Breast epithelium (tissue), 4 donors: ENCODE measurements around the gene CRYZ. TPM values are rescaled to one million over a fixed set of nuclear protein-coding genes. Genes with fewer than 3 reads are reported as not detected.

Source experiments
- DNase-seq, 2 donors: peaks; one replicate each; pipeline ENCODE4 v3.0.0-alpha.2; 2019; ENCODE audit warnings: low spot score in 2 of 2
- H3K27ac ChIP-seq, 2 donors: fragments of 200-600 bp; sonication (generic) in 1 of 2; one replicate each; pipeline ENCODE4 v1.5.1; 2016 to 2019; ENCODE audit warnings: mild to moderate bottlenecking in 1 of 2
- H3K27me3 ChIP-seq, 2 donors: fragments of 200-600 bp; sonication (generic) in 1 of 2; one replicate each; pipeline versions ENCODE4 v1.5.1 to v1.6.0; 2017 to 2019; ENCODE audit warnings: control low read depth in 1 of 2, mild to moderate bottlenecking in 1 of 2
- H3K36me3 ChIP-seq: fragments of 200-600 bp; one replicate; pipeline ENCODE4 v1.5.1; 2019
- H3K4me1 ChIP-seq, 2 donors: fragments of 200-600 bp; sonication (generic); one replicate each; pipeline ENCODE4 v1.5.1; 2016 to 2019; ENCODE audit warnings: control low read depth in 1 of 2
- H3K4me3 ChIP-seq, 3 donors: fragments of 200-600 bp; sonication (generic); 1 replicate in 2 of 3; 2 replicates in 1 of 3; pipeline ENCODE4 v1.5.1; 2016 to 2019; ENCODE audit warnings: mild to moderate bottlenecking in 3 of 3, moderate library complexity in 2 of 3
- H3K9me3 ChIP-seq, 2 donors: fragments of 200-600 bp; sonication (generic) in 1 of 2; one replicate each; pipeline ENCODE4 v1.5.1; 2016 to 2019; ENCODE audit warnings: control low read depth in 1 of 2
- CTCF ChIP-seq, 3 donors: fragments of 450-650 bp; IDR thresholded peaks; one replicate each; pipeline ENCODE4 v1.5.1; 2016 to 2017; ENCODE audit warnings: antibody characterized with exemption in 3 of 3, mild to moderate bottlenecking in 3 of 3, moderate library complexity in 3 of 3
- POLR2A ChIP-seq: fragments of 450-650 bp; IDR thresholded peaks from one replicate; pipeline ENCODE4 v1.6.1; 2016; ENCODE audit warnings: antibody characterized with exemption, mild to moderate bottlenecking, moderate library complexity
- POLR2AphosphoS5 ChIP-seq, 3 donors: sonication (generic); formaldehyde crosslinking; IDR thresholded peaks; one replicate each; pipeline ENCODE4 v1.6.1; 2017; ENCODE audit warnings: antibody characterized with exemption in 3 of 3
- intact Hi-C: fragments of 100-400 bp; cut with DNase I; formaldehyde crosslinking; loops from one replicate; pipeline ENCODE4 v1.15.1; 2023; ENCODE audit warnings: low total_unique reads
- total RNA-seq, 3 donors: library from RNA; depleted of rRNA; stranded (reverse); fragments of >200 nt; gene quantifications; one replicate each; pipeline ENCODE4 v1.1.0, GENCODE V29; 2016

The CRYZ gene
- total RNA-seq, 3 donors from 2014 or later = 17.8 to 40.1 (median 38.0) TPM

GRCh38 chr1:74715236-74715502 is 17.7 kb downstream of the CRYZ start:
- intact Hi-C loops = no loop called here
- H3K4me1 ChIP-seq = no peaks in the 10 kb centered on the region
- H3K9me3 ChIP-seq = no peaks in the 10 kb centered on the region
- no peaks in the 10 kb centered on the region for H3K27me3 ChIP-seq
- no peak overlapping the region for H3K4me3 ChIP-seq
- DNase-seq = no peak
- no peak for TF ChIP-seq CTCF (IDR thresholded peaks at IDR 0.05)
- TF ChIP-seq POLR2AphosphoS5 (IDR thresholded peaks at IDR 0.05) = no peak
- TF ChIP-seq POLR2A = no peak
- no peak overlapping the region for H3K27ac ChIP-seq
- H3K36me3 ChIP-seq = peaks cover 6% of the 10 kb centered on the region

- intact Hi-C loops = no loop called here
- no peak for TF ChIP-seq POLR2A
- TF ChIP-seq CTCF (IDR thresholded peaks at IDR 0.05) = no peak
- no peak for TF ChIP-seq POLR2AphosphoS5 (IDR thresholded peaks at IDR 0.05)
- Histone ChIP-seq H3K4me1 (no peaks in the 10 kb centered on the region), H3K4me3 (no peak overlapping the region), H3K27ac (no peak overlapping the region), H3K36me3 (peaks cover 11% of the 10 kb centered on the region), H3K9me3 (no peaks in the 10 kb centered on the region), H3K27me3 (no peaks in the 10 kb centered on the region)
- no peak for DNase-seq
These were observed 18.2 kb downstream of the CRYZ start for GRCh38 chr1:74714429-74715235.

- no peak overlapping the region for H3K27ac ChIP-seq
- DNase-seq = no peak
- H3K4me3 ChIP-seq = no peak overlapping the region
- H3K9me3 ChIP-seq = no peaks in the 10 kb centered on the region
- TF ChIP-seq POLR2AphosphoS5 (IDR thresholded peaks at IDR 0.05) = no peak
- TF ChIP-seq CTCF (IDR thresholded peaks at IDR 0.05) = no peak
- no peak for TF ChIP-seq POLR2A
- intact Hi-C loops = no loop called here
- H3K4me1 ChIP-seq = no peaks in the 10 kb centered on the region
- peaks cover 11% of the 10 kb centered on the region for H3K36me3 ChIP-seq
- no peaks in the 10 kb centered on the region for H3K27me3 ChIP-seq
These were observed 19.0 kb downstream of the CRYZ start for GRCh38 chr1:74713849-74714248.

GRCh38 chr1:74712881-74713280 is 20.0 kb downstream of the CRYZ start:
- intact Hi-C loops = no loop called here
- Histone ChIP-seq H3K27ac (no peak overlapping the region), H3K36me3 (peaks cover 11% of the 10 kb centered on the region), H3K4me1 (no peaks in the 10 kb centered on the region), H3K9me3 (no peaks in the 10 kb centered on the region), H3K4me3 (no peak overlapping the region), H3K27me3 (no peaks in the 10 kb centered on the region)
- no peak for DNase-seq
- no peak for TF ChIP-seq POLR2A
- TF ChIP-seq POLR2AphosphoS5 (IDR thresholded peaks at IDR 0.05) = no peak

- Histone ChIP-seq H3K4me3 (no peak overlapping the region), H3K4me1 (no peaks in the 10 kb centered on the region), H3K36me3 (no peaks in the 10 kb centered on the region), H3K27ac (no peak overlapping the region), H3K27me3 (no peaks in the 10 kb centered on the region), H3K9me3 (no peaks in the 10 kb centered on the region)
- no peak for DNase-seq
- intact Hi-C loops = no loop called here
- no peak for TF ChIP-seq POLR2A
- TF ChIP-seq POLR2AphosphoS5 (IDR thresholded peaks at IDR 0.05) = no peak
- no peak for TF ChIP-seq CTCF (IDR thresholded peaks at IDR 0.05)
These were observed 29.3 kb downstream of the CRYZ start for GRCh38 chr1:74703386-74704182.
